ENCODE measurements around the gene TIMM29. TPM values are rescaled to one million over a fixed set of nuclear protein-coding genes. Genes with fewer than 3 reads are reported as not detected.
"Not testable (repeated sequence)": the region's sequence is repeated elsewhere in the genome, so short reads cannot be mapped to it uniquely, and the experiment has no call there.

The TIMM29 gene
- total RNA-seq, 2 donors from 2014 or later: 20.7 to 21.4 TPM

GRCh38 chr19:10920781-10921180 is 7.8 kb upstream of the TIMM29 start:
- Mint-ChIP-seq H3K36me3 (ENCODE audit: low read depth) (peaks cover 57% of the 10 kb centered on the region), H3K27me3 (no peaks in the 10 kb centered on the region), H3K4me3 (no peak overlapping the region), H3K9me3 (no peaks in the 10 kb centered on the region), H3K27ac (no peak overlapping the region), H3K4me1 (no peaks in the 10 kb centered on the region)
- ATAC-seq (replicated peaks): no peak

- no peaks in the 10 kb centered on the region for H3K4me1 Mint-ChIP-seq
- no peak overlapping the region for H3K4me3 Mint-ChIP-seq
Observed at GRCh38 chr19:10921199-10921909, 7.3 kb upstream of the TIMM29 start.

GRCh38 chr19:10921910-10922637 is 6.5 kb upstream of the TIMM29 start:
- no peak overlapping the region for H3K27ac Mint-ChIP-seq
- no peak for ATAC-seq (replicated peaks)
- H3K36me3 Mint-ChIP-seq (ENCODE audit: low read depth): peaks cover 57% of the 10 kb centered on the region
- no peaks in the 10 kb centered on the region for H3K9me3 Mint-ChIP-seq
- H3K27me3 Mint-ChIP-seq: no peaks in the 10 kb centered on the region
- peaks cover under 1% of the 10 kb centered on the region for H3K4me1 Mint-ChIP-seq
- H3K4me3 Mint-ChIP-seq: no peak overlapping the region

More at GRCh38 chr19:10921199-10921909, 7.3 kb upstream of the TIMM29 start:
- H3K9me3 Mint-ChIP-seq: no peaks in the 10 kb centered on the region
- no peak overlapping the region for H3K27ac Mint-ChIP-seq
- H3K27me3 Mint-ChIP-seq: no peaks in the 10 kb centered on the region
- H3K36me3 Mint-ChIP-seq (ENCODE audit: low read depth): peaks cover 57% of the 10 kb centered on the region
- no peak for ATAC-seq (replicated peaks)

- H3K4me1 Mint-ChIP-seq: peaks cover 5% of the 10 kb centered on the region
- H3K27ac Mint-ChIP-seq: no peak overlapping the region
- ATAC-seq (replicated peaks): no peak
- no peak overlapping the region for H3K4me3 Mint-ChIP-seq
- H3K9me3 Mint-ChIP-seq: no peaks in the 10 kb centered on the region
- H3K27me3 Mint-ChIP-seq: no peaks in the 10 kb centered on the region
- H3K36me3 Mint-ChIP-seq (ENCODE audit: low read depth): peaks cover 63% of the 10 kb centered on the region
Observed at GRCh38 chr19:10922638-10923014, 6.0 kb upstream of the TIMM29 start.

DNA sequence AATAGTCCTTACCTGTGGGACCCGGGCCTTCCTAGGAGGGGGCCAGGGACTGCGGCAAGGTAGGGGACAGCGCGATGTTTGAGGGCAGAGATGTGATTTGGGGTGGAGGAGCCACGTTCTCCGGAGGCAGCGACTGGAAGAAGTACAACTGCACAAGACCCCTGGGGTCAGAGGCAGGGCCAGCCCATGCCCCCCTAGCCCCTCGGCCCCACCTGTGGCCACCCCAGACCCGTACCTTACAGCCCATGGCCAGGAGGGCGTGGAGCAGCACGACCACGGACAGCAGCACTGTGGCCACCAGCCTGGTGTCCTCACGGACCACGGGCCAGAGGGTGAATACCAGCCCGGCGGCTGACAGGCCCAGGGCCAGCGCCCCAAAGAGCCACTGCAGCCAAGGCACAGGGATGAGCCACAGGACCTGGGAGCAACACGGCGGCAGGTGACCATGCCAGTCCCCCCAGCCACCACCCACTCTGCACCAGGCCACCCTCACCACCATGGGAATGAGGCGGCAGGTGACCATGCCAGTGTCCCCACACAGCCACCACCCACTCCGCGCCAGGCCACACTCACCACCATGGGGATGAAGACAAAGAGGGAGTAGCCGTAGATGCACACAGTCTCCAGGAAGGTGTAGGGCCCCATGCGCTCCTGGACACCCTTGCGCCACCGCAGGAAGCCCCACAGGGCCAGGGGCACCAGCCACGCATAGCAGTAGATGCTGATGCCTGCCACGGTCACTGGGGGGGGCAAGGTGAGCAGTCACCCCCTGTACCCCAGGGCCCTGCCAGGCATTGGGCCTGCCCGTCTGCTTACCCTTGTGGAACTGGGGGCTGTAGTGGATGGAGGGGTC is 5.1 kb upstream of the TIMM29 start:
- H3K4me1 Mint-ChIP-seq: peaks cover 5% of the 10 kb centered on the region
- no peak for ATAC-seq (replicated peaks)
- no peak overlapping the region for H3K27ac Mint-ChIP-seq
- H3K36me3 Mint-ChIP-seq (ENCODE audit: low read depth): peaks cover 58% of the 10 kb centered on the region
- no peaks in the 10 kb centered on the region for H3K27me3 Mint-ChIP-seq
- no peak overlapping the region for H3K4me3 Mint-ChIP-seq
- no peaks in the 10 kb centered on the region for H3K9me3 Mint-ChIP-seq

DNA sequence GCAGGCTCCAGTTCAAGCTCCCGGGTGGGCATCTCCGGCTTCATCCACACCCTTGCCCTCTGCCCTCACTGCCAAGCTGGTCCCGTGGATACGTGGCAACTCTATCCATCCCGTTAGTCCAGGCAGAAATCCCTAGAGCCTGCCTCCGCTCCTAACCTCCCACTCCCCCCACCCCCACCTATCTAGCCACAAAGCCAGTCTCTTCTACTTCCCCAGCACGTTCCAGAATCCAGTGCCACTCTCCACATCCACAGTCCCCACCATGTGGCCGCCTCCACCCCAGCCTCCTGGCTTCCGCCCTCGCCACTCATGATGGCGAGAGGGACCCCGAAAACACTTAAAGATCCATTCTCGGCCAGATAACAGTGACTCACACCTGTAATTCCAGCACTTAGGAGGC is 4.0 kb upstream of the TIMM29 start:
- H3K36me3 Mint-ChIP-seq (ENCODE audit: low read depth): peaks cover 56% of the 10 kb centered on the region
- no peak overlapping the region for H3K4me3 Mint-ChIP-seq
- H3K27ac Mint-ChIP-seq: no peak overlapping the region
- H3K4me1 Mint-ChIP-seq: peaks cover 5% of the 10 kb centered on the region
- ATAC-seq (replicated peaks): no peak
- no peaks in the 10 kb centered on the region for H3K27me3 Mint-ChIP-seq
- H3K9me3 Mint-ChIP-seq: no peaks in the 10 kb centered on the region

DNA sequence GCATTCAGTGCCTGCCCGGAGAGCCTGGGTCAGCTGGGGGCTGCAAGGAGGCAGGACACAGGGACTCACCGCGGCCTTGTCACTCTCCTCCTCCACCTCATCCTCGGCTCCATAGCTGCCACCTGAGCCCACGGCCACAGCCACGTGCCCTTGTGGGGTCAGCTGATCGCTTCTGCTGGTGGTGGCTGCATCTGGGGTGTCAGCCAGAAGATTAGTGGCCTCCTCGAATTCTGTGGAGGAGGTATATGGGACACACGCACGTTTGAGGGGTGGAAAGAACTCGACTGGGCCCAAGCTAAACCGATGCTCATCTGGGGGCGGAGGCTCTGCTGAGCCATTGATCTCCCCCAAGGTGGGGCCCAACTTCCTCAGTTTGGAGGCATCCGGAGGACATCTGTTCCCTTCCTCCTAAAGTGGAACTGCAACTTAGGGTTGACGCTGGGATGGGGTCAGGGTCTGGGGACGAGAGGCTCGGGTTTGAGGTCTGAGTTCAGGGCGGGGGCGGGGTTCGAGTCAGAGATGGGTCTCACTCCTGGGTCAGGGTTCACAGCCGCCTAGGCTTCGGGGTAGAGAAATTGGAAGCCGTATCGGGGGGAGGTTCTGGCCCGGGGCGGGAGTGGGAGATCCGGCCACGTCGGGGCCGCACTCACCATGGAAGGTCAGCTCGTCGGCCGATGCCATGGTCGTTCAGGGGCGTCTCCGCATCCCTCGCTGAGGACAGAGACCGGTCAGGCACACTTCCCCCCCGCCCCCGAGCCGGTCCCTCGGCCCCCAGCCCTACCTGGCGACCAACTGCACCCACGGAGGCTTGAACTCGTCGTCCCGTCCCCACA is 665 bp upstream of the TIMM29 start:
- Mint-ChIP-seq H3K9me3 (no peaks in the 10 kb centered on the region), H3K27ac (peak overlapping the region; percentile 88), H3K4me3 (peak overlapping the region; percentile 85), H3K27me3 (no peaks in the 10 kb centered on the region), H3K36me3 (ENCODE audit: low read depth) (peaks cover 50% of the 10 kb centered on the region), H3K4me1 (peaks cover 5% of the 10 kb centered on the region)
- peak; percentile 37 for ATAC-seq (replicated peaks)

- Mint-ChIP-seq H3K27me3 (no peaks in the 10 kb centered on the region), H3K27ac (peak overlapping the region; percentile 46), H3K9me3 (no peaks in the 10 kb centered on the region), H3K4me1 (peaks cover 5% of the 10 kb centered on the region), H3K4me3 (peak overlapping the region; percentile 85), H3K36me3 (ENCODE audit: low read depth) (peaks cover 45% of the 10 kb centered on the region)
- ATAC-seq (replicated peaks): no peak
Observed at GRCh38 chr19:10929402-10929794, 787 bp downstream of the TIMM29 start.

DNA sequence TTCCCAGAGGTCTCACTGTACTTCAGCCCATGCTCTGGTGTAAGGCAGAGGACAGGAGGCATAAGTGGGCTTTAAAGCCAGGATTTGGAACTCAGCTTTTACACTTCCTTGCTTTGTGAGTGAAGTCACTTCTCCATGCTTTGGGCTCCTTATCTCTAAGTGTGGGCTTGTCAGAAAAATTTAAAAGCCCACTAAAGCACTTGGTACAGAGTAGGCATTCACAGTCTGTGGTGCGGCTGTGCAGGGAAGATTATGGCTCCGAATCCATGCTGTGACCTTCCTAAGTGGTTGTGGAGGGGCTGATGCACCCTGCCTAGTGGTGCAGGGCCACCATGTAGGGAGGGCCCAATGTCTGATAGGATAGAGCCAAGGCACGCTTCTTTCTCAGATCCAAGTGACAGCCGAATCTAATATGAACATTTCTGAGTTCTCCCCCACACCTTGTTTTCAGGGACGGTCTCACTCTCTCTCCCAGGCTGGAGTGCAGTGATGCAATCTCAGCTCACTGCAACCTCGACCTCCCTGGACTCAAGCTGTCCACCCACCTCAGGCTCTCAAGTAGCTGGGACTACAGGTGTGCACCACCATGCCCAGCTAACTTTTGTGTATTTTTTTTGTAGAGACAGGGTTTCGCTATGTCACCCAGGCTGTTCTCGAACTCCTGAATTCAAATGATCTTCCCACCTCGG is 6.9 kb downstream of the TIMM29 start:
- Mint-ChIP-seq H3K27me3 (no peaks in the 10 kb centered on the region), H3K9me3 (no peaks in the 10 kb centered on the region), H3K27ac (no peak overlapping the region), H3K4me3 (no peak overlapping the region), H3K4me1 (no peaks in the 10 kb centered on the region), H3K36me3 (ENCODE audit: low read depth) (peaks cover 13% of the 10 kb centered on the region)
- ATAC-seq (replicated peaks): no peak

- Mint-ChIP-seq H3K27ac (no peak overlapping the region), H3K36me3 (ENCODE audit: low read depth) (peaks cover 6% of the 10 kb centered on the region), H3K27me3 (no peaks in the 10 kb centered on the region), H3K4me3 (no peak overlapping the region), H3K4me1 (no peaks in the 10 kb centered on the region), H3K9me3 (no peaks in the 10 kb centered on the region)
- ATAC-seq (replicated peaks): peak; percentile 80
Observed at GRCh38 chr19:10936661-10937084, 8.1 kb downstream of the TIMM29 start.

GRCh38 chr19:10941649-10942048 is 13.0 kb downstream of the TIMM29 start:
- H3K27ac Mint-ChIP-seq; H3K36me3 Mint-ChIP-seq (ENCODE audit: low read depth); H3K4me3 Mint-ChIP-seq; H3K27me3 Mint-ChIP-seq; ATAC-seq (replicated peaks); H3K4me1 Mint-ChIP-seq; H3K9me3 Mint-ChIP-seq: not testable (repeated sequence)

DNA sequence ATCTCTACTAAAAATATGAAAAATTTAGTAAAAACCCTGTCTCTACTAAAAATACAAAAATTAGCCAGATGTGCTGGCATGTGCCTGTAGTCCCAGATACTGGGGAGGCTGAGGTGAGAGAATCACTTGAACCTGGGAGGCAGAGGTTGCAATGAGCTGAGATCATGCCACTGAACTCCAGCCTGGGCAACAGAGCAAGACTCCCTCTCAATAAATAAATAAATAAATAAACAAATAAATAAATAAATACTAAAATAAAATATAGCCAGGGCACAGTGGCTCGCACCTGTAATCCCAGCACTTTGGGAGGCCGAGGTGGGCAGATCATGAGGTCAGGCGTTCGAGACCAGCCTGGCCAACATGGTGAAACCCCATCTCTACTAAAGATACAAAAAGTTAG is 14.8 kb downstream of the TIMM29 start:
- H3K36me3 Mint-ChIP-seq (ENCODE audit: low read depth); H3K4me3 Mint-ChIP-seq; H3K27me3 Mint-ChIP-seq; H3K4me1 Mint-ChIP-seq; ATAC-seq (replicated peaks); H3K27ac Mint-ChIP-seq; H3K9me3 Mint-ChIP-seq: not testable (repeated sequence)

DNA sequence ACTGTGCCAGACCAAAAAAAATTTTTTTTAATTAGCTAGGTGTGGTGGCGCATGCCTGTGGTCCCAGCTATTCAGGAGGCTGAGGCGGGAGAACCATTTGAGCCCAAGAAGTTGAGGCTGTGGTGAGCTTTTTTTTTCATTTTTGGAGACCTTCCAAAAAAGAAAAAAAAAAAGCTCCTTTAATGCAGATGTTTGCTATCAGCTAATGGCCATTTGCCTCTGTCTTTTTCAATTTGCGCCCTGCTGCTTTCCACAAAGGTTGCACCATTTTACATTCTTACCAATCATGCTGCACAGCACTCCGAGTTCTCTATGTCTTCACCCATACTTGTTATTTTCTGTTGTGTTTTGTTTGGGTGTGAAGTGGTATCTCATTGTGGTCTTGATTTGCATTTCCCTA is 16.7 kb downstream of the TIMM29 start:
- Mint-ChIP-seq H3K27me3 (no peaks in the 10 kb centered on the region), H3K27ac (no peak overlapping the region), H3K9me3 (no peaks in the 10 kb centered on the region), H3K36me3 (ENCODE audit: low read depth) (no peaks in the 10 kb centered on the region), H3K4me1 (no peaks in the 10 kb centered on the region), H3K4me3 (no peak overlapping the region)
- no peak for ATAC-seq (replicated peaks)
